Fibroblast of skin of back (primary cell): ENCODE data around the gene ALK.
A peak's percentile ranks its signal among the peaks of the same experiment; 100 is the strongest.

Experiments used
- DNase-seq: peaks from one replicate; pipeline ENCODE4 v3.0.0-alpha.2; 2013

The ALK gene

DNA sequence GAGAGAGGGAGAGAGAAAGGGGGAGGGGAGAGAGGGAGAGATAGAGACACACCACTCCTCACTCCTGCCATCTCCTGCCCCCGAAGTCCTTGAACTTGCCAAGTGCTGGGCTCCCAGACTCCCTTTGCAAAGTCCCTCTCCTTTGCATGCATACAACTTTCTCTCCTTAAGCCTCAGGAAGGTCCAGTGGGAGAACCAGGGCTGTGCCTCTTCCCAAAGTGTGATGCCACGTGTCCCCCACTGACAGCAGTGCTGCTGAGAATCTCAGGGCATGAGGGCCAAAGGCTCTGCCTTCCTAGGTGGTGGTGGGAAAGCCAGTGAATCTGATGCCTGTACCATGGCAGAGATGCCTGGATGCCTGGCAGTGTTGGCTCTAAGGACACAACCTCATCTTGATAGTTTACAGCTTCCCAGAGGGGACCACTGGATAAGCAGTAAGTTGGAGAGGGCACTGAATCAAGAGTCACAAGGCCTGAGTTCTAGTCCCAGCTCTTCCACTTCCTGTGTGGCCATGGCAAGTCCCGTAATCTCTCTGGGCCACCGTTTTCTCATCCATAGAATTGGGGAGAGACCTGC is 702.7 kb downstream of the ALK start:
- no peak for DNase-seq

DNA sequence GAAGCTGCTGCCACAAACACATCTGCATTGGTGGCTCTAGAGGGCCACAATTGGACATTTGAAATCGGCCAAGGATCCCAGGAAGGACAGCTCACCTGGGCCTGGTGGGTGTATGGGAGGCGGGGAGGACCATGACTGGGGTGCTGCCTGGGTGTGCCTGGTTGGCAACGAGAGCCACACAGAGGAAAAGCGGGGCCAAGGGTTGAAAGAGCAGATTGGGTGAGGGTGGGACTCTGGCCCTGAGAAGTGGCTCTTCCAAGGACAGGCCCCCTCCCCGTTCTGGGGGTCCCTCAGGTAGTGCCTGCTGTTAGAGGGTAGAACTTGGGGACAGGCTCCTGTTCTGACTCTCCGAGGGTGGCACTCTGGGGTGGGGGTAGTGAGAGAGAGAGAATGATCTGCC is 703.3 kb downstream of the ALK start:
- DNase-seq = no peak

DNA sequence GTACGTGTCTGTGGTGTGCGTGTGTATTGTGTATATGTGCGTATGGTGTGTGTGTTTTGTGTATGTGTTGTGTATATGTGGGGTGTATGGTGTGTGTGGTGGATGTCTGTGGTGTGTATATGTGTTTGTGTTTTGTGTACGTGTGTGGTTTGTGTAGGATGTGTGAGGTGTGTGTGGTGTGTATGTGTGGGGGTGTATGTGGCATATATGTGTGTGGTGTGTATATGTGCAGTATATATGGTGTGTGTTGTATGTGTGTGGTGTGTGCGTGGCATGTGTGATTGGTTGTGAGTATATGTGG is 704.8 kb downstream of the ALK start:
- no peak for DNase-seq

DNA sequence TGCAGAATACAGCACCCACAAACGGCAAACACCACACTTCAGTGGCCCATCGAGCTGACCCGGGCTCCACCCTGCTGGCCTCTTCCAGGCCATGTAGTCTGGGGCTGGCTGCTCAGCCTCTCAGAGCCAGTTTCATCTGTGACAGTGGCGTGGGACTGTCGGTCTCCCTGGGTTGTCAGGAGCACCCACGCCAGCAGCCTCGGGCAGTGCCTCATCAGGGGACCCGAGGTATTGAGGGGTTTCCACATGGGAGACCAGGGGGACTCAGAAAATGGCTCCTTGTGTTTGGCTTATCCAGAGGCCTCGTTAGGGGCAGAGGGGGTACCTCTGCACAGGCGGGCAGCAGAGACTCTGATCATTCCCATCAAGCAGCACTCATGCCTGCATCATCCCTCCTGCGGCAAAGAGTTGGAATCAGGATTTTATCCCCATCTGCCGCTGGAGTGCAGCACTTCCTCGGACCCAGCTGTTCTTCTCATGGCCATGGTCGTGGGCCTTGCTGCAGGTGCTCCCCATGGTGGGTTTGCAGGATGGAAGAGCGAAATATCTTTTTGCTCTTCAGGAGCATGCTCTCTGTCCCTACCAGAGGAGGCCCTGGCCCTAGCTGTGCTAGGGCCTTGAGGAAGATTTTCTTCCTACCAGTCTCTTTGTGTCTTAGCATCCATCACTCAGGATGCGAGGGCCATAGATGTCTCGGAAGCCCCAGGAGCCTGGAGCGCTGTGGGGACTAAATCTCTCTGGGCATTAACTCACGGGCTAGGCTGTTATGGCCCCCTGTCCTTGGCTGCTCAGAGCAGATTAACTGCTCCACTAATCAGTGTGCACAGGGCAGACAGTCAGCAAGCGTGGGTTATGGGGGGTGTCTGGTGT is 705.4 kb downstream of the ALK start:
- no peak for DNase-seq

DNA sequence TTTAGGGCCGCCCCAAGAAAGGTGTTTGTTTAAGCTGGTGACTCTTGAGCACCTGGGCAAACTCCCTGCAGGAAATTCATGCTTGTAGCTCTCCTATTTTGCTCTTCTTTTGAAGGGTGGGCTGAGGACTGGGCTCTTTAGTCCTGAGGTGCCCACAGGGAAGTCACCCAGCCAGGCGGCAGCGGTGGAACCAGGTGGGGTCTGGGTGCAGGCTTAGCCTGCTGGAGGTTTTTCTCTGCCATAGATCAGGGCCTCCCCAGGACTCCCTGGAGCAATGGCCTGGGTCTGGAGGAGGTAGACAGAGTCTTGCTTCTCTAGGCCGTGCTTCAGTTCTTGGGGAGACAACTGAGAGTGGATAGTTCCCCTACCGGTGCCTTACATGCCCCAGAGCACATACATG is 706.3 kb downstream of the ALK start:
- DNase-seq = no peak

DNA sequence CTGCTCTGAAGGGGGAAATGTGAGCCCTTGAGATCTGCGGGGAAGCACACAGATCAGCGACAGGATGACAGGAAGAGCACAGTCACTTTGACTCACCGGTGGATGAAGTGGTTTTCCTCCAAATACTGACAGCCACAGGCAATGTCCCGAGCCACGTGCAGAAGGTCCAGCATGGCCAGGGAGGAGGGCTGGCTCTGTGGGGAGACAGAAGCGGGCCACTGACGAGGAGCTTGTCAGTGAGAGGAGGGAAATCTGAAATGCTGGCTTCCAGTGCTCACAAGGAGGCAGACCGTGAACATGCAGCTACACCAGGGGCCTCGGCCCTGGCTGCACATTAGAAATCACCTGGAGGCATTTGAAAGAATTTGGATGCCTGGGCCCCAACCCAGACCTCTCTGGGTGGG is 707.5 kb downstream of the ALK start:
- no peak for DNase-seq

DNA sequence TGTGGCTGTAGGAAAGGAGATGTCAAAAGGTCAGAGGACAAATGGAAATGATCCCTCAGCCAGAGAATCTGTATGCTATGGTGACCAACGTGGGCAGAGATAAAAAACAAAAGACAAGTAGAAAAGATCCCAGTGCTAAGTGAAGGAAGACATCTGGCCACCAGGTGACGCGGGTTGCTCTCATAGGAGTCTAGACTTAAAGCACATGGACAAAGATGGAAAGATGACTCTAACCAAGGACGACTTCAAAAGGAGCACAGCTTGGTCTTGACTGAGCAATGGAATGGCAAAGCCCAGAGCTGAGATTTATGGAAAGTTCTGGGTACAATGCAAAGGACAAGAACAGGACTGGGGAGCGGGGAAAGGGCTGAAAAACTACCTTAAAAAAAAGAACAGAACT is 709.4 kb downstream of the ALK start:
- no peak for DNase-seq

DNA sequence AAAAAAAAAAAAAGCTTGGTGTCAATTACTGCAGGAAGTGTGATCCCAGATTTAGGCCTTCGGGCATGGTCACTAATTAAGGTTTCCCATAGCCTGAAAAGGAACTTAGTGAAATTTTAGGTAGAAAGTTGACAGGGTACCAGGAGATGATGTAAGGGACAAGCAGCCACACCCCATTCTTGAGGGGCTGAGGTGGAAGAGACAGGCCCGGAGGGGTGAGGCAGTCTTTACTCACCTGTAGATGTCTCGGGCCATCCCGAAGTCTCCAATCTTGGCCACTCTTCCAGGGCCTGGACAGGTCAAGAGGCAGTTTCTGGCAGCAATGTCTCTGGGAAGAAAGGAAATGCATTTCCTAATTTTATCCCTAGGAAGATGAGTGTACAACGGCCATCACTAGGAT is 711.8 kb downstream of the ALK start:
- no peak for DNase-seq

DNA sequence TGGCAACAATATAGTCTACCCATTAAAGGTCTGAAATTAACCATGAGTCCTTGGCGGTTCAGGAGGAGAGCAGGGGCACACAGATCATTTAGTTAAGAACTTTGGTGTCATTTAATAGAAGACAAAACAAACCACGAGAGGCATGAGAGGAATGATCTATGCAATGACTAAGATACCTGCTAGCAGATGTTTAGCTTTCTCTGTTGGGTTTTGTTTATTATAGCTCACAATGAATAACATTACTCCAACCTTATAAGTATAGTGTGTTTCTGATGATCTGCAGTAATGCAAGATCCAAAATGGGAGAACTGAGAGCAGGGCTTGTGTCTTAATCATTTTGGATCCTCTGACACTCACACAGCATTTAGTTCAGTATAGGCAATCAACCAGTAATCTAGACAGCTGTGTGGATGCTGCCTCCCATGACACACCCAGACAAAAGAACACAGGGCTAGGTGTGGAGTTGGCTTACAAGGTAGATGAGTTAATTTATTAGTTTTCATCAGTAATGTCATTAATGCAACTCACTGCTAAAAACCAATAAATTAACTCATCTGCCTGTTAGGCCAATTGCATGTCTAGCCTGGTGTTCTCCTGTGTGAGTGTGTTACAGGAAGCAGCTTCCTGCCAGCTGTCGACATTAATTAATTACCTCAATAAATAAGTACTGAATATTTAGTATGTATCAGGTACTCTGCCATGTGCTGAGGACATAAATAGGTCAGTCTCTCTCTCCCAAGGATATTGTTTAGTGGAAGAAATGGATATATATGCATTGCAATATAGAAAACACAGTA is 713.8 kb downstream of the ALK start:
- peak; percentile 29 for DNase-seq

DNA sequence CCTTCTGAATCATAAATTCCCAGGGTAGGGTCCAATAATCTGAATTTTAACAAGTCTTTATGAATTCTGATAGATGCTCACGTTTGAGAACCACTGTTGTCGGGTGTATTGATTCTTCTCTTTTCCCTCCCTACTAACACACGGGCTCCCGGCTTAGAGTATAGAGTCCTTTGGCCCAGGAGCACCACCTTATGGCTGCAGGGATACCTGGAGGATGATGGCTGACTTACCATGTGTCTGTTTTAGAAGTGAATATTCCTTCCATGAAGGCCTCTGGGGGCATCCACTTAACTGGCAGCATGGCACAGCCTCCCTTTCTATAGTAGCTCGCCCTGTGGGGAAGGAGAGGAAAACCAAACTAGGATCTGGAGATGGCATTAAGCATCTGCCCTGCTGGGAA is 714.4 kb downstream of the ALK start:
- no peak for DNase-seq

DNA sequence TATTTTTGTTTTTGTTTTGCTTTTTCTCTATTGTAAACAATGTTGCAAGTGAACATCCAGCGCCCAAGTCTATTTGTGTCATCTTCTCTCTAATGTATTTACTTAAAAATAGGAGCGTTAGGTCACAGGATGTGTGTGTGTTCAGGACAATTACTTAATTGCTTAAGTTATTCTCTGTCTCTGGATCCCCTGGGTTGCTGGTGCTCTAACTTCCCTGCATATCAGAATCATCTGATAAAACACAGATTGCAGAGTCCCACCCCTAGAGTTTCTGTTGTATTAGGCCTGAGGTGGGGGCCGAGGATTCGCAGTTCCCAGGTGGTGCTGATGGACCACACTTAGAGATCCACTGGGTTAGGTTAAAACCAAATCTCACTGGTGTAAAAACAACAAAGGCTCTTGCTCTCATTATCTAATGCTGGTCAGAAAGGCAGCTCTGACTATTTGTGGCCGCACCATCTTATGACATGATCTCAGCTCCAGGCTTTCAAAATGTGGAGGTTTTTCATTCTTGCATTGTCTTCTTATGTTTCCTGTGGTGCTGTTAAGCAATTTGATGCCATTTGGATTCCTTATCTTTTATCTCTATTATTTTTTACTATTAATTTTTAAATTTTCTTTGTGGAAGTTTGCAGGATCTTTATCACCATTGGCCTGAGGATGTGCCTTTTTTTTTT is 718.4 kb downstream of the ALK start:
- no peak for DNase-seq

DNA sequence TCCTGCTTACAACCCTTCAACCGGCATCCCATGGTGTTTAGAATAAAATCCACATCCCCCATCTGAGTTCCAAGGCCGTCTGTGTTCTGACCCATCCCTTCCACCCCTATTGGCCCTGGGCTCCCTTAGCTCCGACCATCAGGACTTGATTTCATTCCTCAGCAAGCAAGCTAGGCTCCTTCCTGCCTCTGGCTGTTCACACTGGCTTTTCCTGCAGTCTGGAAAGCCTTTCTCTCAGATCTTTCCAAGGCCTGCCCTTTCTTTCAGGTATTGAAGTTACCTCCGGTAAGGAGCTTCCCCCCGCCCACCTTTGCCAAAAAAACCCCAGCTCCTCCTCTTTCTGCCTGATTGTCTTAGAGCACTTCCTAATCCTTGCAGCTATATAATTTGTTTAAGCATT is 719.4 kb downstream of the ALK start:
- no peak for DNase-seq

DNA sequence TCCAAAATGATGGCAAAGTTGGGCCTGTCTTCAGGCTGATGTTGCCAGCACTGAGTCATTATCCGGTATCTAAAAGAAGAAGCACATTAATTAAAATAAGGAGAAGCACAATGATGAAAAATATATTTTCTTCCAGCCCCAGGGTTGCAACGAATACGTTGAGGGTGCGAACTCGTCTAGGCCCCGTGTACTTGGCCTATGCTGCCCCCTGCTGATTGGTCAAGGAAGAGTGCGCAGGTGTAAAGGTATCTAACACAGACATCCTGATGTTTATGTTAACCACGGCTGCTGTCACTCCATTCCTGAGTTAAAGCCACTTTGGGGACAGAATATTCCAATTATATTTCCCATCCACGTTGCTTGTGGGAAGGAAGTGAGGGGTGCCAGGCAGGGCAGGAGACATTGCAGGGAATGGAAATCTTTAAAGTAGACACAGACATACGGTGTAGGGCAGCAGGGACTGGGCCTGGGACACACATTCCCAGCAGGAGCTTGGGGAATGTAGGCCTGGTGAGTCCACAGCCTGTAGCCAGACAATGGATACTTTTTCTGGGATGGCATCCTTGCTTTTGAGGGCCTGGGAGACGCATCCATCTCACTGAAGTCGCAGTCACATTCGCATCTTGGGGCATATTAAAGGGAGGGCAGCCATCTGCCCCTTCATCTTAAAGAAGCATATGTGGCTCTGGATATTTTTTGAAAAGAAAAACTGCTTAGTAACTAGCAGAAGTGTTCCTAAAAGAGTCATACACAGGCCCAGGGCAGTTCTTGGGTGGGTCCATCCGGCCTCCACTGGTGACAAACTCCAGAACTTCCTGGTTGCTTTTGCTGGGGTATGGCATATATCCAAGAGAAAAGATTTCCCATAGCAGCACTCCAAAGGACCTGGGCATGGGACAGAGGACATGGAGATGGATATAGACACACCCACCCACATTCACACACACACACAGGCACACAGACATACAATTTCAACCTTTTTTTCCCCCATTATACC is 724.3 kb downstream of the ALK start:
- peak; percentile 52 for DNase-seq

DNA sequence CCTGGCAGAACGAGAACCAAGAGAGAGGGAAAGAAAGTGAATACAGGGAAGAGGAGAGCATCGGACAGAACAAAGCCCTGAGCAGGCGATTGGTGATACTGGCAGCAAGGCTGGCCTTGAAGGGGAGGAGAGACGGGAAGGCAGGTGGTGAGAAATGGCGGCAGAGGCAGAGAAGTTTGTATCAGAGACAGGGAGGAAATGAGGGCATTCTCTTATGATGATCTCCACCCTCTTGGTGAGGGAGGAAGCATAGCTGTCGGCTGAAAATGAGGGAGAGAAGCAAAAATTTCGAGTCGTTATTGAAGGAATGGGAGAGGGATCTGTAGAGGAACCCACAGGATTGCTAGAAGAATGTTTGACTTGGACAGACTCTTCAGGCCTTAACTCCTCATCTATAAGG is 725.6 kb downstream of the ALK start:
- peak; percentile 21 for DNase-seq

DNA sequence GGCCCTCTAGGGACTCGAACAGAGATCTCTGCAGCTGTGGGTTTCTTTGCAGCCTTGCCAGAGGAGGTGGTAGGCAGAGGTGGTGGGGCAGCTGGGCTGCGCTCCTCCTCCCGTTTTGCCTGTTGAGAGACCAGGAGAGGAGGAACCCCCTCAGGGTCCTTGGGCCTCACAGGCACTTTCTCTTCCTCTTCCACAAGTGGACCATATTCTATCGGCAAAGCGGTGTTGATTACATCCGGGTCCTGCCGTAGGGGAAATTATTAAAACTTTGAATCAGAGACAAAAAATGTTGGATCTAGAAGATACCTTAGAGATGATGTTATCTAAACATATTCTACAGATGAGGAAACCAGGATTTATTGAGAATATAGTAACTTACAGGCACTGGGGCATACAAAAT is 727.7 kb downstream of the ALK start:
- DNase-seq = peak; percentile 8

DNA sequence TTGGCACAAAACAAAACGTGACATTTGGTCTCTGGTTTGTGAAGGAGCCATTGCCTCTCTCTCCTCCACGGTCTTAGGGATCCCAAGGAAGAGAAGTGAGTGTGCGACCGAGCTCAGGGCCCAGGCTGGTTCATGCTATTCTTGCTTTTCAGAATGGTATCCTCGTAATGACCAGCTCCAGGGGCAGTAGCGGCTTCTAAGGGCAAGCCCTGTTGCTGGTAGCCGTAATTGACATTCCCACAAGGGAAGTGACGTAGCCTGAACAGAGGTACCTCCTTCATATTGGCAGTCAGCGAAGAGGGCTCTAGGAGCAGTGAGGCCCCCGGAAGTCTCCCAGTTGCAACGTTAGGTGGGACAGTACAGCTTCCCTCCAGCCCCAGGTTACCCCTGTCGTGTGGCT is 728.3 kb downstream of the ALK start:
- no peak for DNase-seq

DNA sequence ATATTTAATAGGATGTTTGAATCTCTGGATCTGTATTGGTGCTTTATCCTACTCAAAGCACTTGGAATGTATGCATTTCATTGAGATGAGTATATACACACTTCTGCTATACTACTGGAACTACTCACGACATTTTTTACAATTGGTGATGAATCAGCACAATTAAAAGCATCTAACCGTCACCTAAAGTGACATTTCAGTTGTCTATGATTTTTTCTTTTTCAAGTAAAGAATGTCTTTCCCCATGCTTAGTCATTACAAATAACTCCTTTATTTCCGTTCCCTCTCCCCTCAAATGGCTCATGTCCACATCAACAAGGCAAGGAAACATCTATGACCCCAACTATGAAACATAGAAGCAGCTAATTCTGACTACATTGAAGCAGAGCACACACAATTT is 728.9 kb downstream of the ALK start:
- peak; percentile 92 for DNase-seq

DNA sequence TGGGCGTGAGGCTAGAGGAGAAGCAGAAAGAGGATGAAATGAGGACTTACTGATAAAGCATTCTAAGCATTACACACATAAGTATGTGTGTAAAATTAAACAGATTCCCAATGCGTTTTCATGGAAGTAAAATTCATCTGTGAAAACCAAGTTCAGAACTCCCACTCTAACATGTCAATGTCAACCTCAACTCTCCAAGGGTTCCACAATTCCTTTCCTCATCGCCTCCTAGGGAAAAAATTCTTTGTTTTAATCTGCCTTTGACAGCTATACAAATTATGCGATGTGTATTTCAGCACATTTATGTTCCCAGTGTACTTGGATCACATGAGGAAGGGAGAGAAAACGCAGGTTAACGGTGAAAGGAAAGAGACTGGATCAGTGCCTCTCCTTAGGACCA is 729.6 kb downstream of the ALK start:
- no peak for DNase-seq

DNA sequence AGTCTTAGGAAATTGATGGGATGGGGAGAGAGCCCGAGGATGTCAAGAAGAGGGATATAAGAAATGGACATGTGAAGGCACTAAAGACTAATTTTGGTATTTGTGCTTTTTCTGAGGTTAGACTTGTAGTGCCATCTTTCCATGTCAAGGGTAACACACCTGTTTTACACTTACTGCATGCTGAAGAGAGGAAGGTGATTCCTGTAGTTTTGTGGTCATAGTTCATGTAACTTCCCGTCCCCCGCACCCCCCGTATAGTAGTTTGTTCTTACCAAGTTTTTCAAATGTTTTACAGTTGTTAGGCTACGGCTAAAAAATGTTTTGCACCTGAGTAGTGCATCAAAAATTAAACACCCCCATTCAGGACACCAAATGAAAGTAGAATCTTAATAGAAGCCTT is 732.3 kb downstream of the ALK start:
- no peak for DNase-seq

DNA sequence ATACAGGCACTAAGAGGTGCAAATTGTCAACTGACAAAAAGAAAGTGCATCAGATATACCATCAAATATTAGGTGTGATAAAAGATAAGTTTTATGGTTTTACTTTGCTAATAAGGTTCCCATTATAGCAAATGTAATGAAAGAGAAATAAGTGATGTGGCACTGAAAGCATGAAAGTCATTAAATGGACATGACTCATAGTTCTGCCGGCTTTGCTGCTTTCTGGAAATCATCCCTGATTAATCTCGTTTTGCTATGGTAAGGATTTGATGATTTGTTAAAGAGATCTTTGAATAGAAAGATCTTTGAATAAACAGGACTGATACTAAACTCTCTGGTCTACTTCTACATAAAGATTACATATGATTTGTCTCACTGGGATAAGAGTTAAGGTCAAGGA is 733.5 kb downstream of the ALK start:
- DNase-seq = peak; percentile 56

DNA sequence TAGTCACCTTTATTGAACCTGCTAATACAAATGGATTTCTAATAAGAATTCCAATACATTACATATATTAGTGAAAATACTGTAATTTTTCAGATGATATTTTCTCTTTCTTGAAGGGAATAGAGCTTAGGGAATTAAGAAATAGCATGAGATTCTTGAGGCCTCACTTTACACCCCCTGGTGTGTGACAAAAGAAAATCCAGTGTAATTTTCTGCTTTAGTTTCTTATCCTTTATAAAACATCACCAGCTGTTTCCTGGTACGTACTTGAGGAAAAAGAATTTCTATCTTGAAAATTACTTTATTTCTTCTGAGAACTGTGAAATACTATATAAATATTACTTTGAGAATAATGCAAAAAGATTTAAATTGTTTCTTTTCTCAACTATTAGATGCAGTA is 734.6 kb downstream of the ALK start:
- no peak for DNase-seq

DNA sequence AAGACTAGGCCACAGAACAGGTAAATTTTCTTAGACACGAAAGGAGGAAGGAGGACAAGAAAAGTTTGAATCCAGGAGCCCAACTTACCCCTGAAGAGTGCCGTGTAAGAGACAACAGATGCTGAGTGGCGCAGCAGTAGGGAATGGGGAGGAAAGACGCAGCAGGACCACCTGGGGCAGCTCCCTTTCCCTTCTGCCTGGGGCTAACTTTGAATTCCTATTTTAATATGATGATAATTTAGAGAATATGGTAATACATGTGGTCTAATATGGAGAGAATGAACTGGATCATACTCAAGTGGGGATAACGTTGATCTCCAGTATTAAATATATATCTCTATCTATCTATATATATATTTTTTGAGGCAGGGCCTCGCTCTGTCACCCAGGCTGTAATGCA is 736.9 kb downstream of the ALK start:
- no peak for DNase-seq
